ENCODE measurements around the gene RNPEP.

DNA sequence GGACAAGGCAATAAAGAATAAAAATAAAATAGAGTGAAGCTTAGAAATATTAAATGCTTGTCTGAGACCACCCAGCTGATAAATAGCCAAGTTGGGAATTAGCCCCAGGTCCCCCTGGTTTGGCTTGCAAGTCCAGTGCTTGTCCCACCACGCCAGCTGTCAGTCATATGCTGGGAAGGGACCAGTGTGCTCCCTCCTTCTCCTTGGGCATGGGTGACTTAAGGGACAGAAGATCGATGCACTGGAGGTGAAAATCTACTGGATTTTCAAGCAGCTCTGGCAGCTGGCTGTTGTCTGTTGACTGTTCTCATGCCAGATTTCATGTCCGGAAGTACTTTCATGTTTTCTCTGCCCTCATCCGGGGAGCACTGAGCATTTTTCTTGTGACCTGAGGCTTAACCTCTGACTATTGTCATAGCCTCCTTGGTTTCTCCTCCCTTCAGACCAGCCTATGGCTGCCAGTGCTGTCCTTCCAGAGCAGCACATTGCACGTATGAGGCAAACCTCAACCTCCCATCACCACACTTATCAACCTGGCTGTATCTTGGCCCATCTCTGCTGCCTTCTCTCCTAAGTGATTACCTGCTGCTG, 48.5 kb upstream of the RNPEP start:
- no peak for TF ChIP-seq SP1 (CRISPR knock-in tag; conservative IDR thresholded peaks at IDR 0.05)
- TF ChIP-seq, protein P1, sequence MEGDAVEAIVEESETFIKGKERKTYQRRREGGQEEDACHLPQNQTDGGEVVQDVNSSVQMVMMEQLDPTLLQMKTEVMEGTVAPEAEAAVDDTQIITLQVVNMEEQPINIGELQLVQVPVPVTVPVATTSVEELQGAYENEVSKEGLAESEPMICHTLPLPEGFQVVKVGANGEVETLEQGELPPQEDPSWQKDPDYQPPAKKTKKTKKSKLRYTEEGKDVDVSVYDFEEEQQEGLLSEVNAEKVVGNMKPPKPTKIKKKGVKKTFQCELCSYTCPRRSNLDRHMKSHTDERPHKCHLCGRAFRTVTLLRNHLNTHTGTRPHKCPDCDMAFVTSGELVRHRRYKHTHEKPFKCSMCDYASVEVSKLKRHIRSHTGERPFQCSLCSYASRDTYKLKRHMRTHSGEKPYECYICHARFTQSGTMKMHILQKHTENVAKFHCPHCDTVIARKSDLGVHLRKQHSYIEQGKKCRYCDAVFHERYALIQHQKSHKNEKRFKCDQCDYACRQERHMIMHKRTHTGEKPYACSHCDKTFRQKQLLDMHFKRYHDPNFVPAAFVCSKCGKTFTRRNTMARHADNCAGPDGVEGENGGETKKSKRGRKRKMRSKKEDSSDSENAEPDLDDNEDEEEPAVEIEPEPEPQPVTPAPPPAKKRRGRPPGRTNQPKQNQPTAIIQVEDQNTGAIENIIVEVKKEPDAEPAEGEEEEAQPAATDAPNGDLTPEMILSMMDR (IDR thresholded peaks at IDR 0.05), result no peak
- TF ChIP-seq, protein P2, sequence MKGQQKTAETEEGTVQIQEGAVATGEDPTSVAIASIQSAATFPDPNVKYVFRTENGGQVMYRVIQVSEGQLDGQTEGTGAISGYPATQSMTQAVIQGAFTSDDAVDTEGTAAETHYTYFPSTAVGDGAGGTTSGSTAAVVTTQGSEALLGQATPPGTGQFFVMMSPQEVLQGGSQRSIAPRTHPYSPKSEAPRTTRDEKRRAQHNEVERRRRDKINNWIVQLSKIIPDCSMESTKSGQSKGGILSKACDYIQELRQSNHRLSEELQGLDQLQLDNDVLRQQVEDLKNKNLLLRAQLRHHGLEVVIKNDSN (CRISPR knock-in tag; IDR thresholded peaks at IDR 0.05), result no peak
- TF ChIP-seq, protein P3, sequence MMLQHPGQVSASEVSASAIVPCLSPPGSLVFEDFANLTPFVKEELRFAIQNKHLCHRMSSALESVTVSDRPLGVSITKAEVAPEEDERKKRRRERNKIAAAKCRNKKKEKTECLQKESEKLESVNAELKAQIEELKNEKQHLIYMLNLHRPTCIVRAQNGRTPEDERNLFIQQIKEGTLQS (CRISPR knock-in tag; conservative IDR thresholded peaks at IDR 0.05), result no peak
- no peak for TF ChIP-seq ZNF121 (CRISPR knock-in tag; IDR thresholded peaks at IDR 0.05)
- TF ChIP-seq, protein P4, sequence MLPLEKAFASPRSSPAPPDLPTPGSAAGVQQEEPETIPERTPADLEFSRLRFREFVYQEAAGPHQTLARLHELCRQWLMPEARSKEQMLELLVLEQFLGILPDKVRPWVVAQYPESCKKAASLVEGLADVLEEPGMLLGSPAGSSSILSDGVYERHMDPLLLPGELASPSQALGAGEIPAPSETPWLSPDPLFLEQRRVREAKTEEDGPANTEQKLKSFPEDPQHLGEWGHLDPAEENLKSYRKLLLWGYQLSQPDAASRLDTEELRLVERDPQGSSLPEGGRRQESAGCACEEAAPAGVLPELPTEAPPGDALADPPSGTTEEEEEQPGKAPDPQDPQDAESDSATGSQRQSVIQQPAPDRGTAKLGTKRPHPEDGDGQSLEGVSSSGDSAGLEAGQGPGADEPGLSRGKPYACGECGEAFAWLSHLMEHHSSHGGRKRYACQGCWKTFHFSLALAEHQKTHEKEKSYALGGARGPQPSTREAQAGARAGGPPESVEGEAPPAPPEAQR (CRISPR knock-in tag; IDR thresholded peaks at IDR 0.05), result no peak

Measured in WTC11 (cell line).